Hepatocyte (in vitro differentiated cells): ENCODE measurements around the gene PRSS1. TPM values are rescaled to one million over a fixed set of nuclear protein-coding genes. Genes with fewer than 3 reads are reported as not detected.
"Not testable (repeated sequence)": the region's sequence is repeated elsewhere in the genome, so short reads cannot be mapped to it uniquely, and the experiment has no call there.

Source experiments
- DNase-seq: peaks from one replicate; pipeline ENCODE4 v3.0.0-alpha.2; 2016; ENCODE audit warnings: low spot score
- H2AFZ ChIP-seq: fragments of 200-600 bp; sonication (generic); 2 replicates; pipeline ENCODE4 v1.6.0; 2016; ENCODE audit warnings: antibody characterized with exemption, mild to moderate bottlenecking
- H3K27ac ChIP-seq: fragments of 200-600 bp; sonication (generic); 2 replicates; pipeline ENCODE4 v1.5.1; 2016; ENCODE audit warnings: mild to moderate bottlenecking
- H3K27me3 ChIP-seq: fragments of 200-600 bp; sonication (generic); 2 replicates; pipeline ENCODE4 v1.6.1; 2016
- H3K36me3 ChIP-seq: fragments of 200-600 bp; sonication (generic); replicated peaks from 2 replicates; pipeline ENCODE4 v1.5.1; 2016; ENCODE audit warnings: low read depth; ENCODE audit not compliant: insufficient read depth
- H3K4me1 ChIP-seq: fragments of 200-600 bp; sonication (generic); 2 replicates; pipeline ENCODE4 v1.5.1; 2016; ENCODE audit warnings: mild to moderate bottlenecking, moderate library complexity; ENCODE audit not compliant: insufficient read depth
- H3K4me2 ChIP-seq: fragments of 200-600 bp; sonication (generic); 2 replicates; pipeline ENCODE4 v1.6.0; 2016
- H3K4me3 ChIP-seq: fragments of 200-600 bp; sonication (generic); 2 replicates; pipeline ENCODE4 v1.5.1; 2016; ENCODE audit warnings: mild to moderate bottlenecking
- H3K79me2 ChIP-seq: fragments of 200-600 bp; sonication (generic); 2 replicates; pipeline ENCODE4 v1.6.0; 2017; ENCODE audit warnings: mild to moderate bottlenecking
- H3K9me2 ChIP-seq: fragments of 200-600 bp; sonication (generic); replicated peaks from 2 replicates; pipeline ENCODE4 v1.6.0; 2017; ENCODE audit warnings: mild to moderate bottlenecking; ENCODE audit not compliant: insufficient read depth
- H3K9me3 ChIP-seq: fragments of 200-600 bp; sonication (generic); 2 replicates; pipeline ENCODE4 v1.5.1; 2016; ENCODE audit warnings: low read depth, mild to moderate bottlenecking
- H4K20me1 ChIP-seq: fragments of 200-600 bp; sonication (generic); 2 replicates; pipeline ENCODE4 v1.6.0; 2016; ENCODE audit warnings: mild to moderate bottlenecking; ENCODE audit not compliant: insufficient read depth, poor library complexity, severe bottlenecking
- CTCF ChIP-seq: fragments of 200-600 bp; sonication (generic); IDR thresholded peaks from 2 replicates; pipeline ENCODE4 v1.5.1; 2016; ENCODE audit warnings: antibody characterized with exemption, mild to moderate bottlenecking; ENCODE audit not compliant: poor library complexity
- EZH2 ChIP-seq: fragments of 200-600 bp; sonication (generic); IDR thresholded peaks from 2 replicates; pipeline ENCODE4 v1.6.1; 2016; ENCODE audit warnings: antibody characterized with exemption, mild to moderate bottlenecking, borderline replicate concordance
- EZH2phosphoT487 ChIP-seq: fragments of 200-600 bp; sonication (generic); IDR thresholded peaks from one replicate; pipeline ENCODE4 v1.6.1; 2018; ENCODE audit warnings: antibody characterized with exemption, mild to moderate bottlenecking, low read depth, moderate library complexity; ENCODE audit not compliant: unreplicated experiment, severe bottlenecking
- WGBS: methylation state at CpG from one replicate; pipeline ENCODE4 v1.1.6; 2016; ENCODE audit warnings: low lambda C conversion rate; ENCODE audit errors: missing lambda C conversion rate; 5-methylcytosine and 5-hydroxymethylcytosine counted together
- polyA plus RNA-seq: library from polyadenylated mRNA; unstranded; fragments of >200 nt; fragmentation: Nextera tagmentation; extraction: Ambion mirVana; gene quantifications from 2 replicates; pipeline ENCODE4 v1.2.1, GENCODE V29; 2016
- total RNA-seq: library from RNA; depleted of rRNA; stranded (reverse); fragments of >200 nt; gene quantifications from 2 replicates; pipeline ENCODE4 v1.2.3, GENCODE V29; 2014

PRSS1 gene
- total and polyA plus RNA-seq, 2 experiments from 2014 or later, result 67.6 to 71.2 TPM

GRCh38 chr7:142746264-142746663 is 3.0 kb upstream of the PRSS1 start:
- Histone ChIP-seq H3K4me1 (peaks cover 9% of the 10 kb centered on the region), H3K4me3 (no peak overlapping the region), H3K4me2 (no peak overlapping the region), H4K20me1 (no peaks in the 10 kb centered on the region), H2AFZ (no peak overlapping the region), H3K36me3 (no peaks in the 10 kb centered on the region), H3K9me2 (no peaks in the 10 kb centered on the region), H3K27me3 (no peaks in the 10 kb centered on the region), H3K79me2 (no peaks in the 10 kb centered on the region), H3K27ac (no peak overlapping the region), H3K9me3 (no peaks in the 10 kb centered on the region)
- no peak for DNase-seq
- WGBS, result 86% methylated on average over 3 of the region's 3 CpGs
- TF ChIP-seq EZH2phosphoT487 (no peak), EZH2 (no peak)

GRCh38 chr7:142748410-142748809 is 862 bp upstream of the PRSS1 start:
- 85% methylated on average over 2 of the region's 2 CpGs for WGBS
- not testable (repeated sequence) for H3K9me3 ChIP-seq, H3K27me3 ChIP-seq, H2AFZ ChIP-seq, H3K36me3 ChIP-seq, H3K4me2 ChIP-seq, H3K4me1 ChIP-seq, H3K27ac ChIP-seq, H3K9me2 ChIP-seq, H3K4me3 ChIP-seq, H4K20me1 ChIP-seq, H3K79me2 ChIP-seq, DNase-seq

GRCh38 chr7:142750321-142750938 is 1.2 kb downstream of the PRSS1 start:
- WGBS, result 79% methylated on average over 9 of the region's 9 CpGs
- H3K4me3 ChIP-seq, result no peak overlapping the region
- H3K36me3 ChIP-seq, result no peaks in the 10 kb centered on the region
- H2AFZ ChIP-seq, result no peak overlapping the region
- TF ChIP-seq EZH2phosphoT487 (no peak), CTCF (no peak), EZH2 (no peak)
- no peaks in the 10 kb centered on the region for H3K9me3 ChIP-seq
- H3K27ac ChIP-seq, result no peak overlapping the region
- H3K79me2 ChIP-seq, result no peaks in the 10 kb centered on the region
- H3K4me1 ChIP-seq, result peaks cover 9% of the 10 kb centered on the region
- no peaks in the 10 kb centered on the region for H4K20me1 ChIP-seq
- no peaks in the 10 kb centered on the region for H3K27me3 ChIP-seq
- H3K4me2 ChIP-seq, result no peak overlapping the region
- no peak for DNase-seq
- H3K9me2 ChIP-seq, result no peaks in the 10 kb centered on the region

GRCh38 chr7:142751526-142752175 is 2.4 kb downstream of the PRSS1 start:
- WGBS, result 92% methylated on average over 14 of the region's 14 CpGs
- not testable (repeated sequence) for H3K9me3 ChIP-seq, H3K4me3 ChIP-seq

More at GRCh38 chr7:142751526-142752175, 2.4 kb downstream of the PRSS1 start:
- not testable (repeated sequence) for H3K4me1 ChIP-seq, H3K9me2 ChIP-seq, H3K4me2 ChIP-seq, H2AFZ ChIP-seq, H3K27ac ChIP-seq, H3K27me3 ChIP-seq, H4K20me1 ChIP-seq, H3K36me3 ChIP-seq, DNase-seq, H3K79me2 ChIP-seq
